ENCODE data around the gene OLIG2. TPM values are rescaled to one million over a fixed set of nuclear protein-coding genes. Genes with fewer than 3 reads are reported as not detected.

OLIG2 gene
- total RNA-seq, 1 donor from 2014 or later = 15.2 TPM

Other genes starting within 250 kb of the OLIG2 start
- 19.4 TPM for gene OLIG1, start 44.2 kb downstream of the OLIG2 start, total RNA-seq
- 7.9 TPM for gene IFNAR2, start 204.0 kb downstream of the OLIG2 start, total RNA-seq
- gene IL10RB, start 240.4 kb downstream of the OLIG2 start, total RNA-seq = 7.6 TPM